T-helper 1 cell treated with Interleukin-12 subunit alpha and Interleukin-12 subunit beta and Interleukin-4 antibody, amounts not matched to agents 30 μg/mL and 1 μg/mL, for 36 hours (primary cell): ENCODE data around the gene RETREG2.

ENCODE experiments used
- H3K27ac Mint-ChIP-seq: one replicate; pipeline ENCODE4 v1.8.0; 2021; ENCODE audit warnings: mild to moderate bottlenecking, mixed read lengths
- H3K27me3 Mint-ChIP-seq: one replicate; pipeline ENCODE4 v1.8.0; 2021; ENCODE audit warnings: low read depth, mixed read lengths
- H3K36me3 Mint-ChIP-seq: one replicate; pipeline ENCODE4 v1.8.0; 2021; ENCODE audit warnings: low read depth, mixed read lengths
- H3K4me1 Mint-ChIP-seq: one replicate; pipeline ENCODE4 v1.8.0; 2021; ENCODE audit warnings: low read depth, mixed read lengths
- H3K4me3 Mint-ChIP-seq: one replicate; pipeline ENCODE4 v1.8.0; 2021; ENCODE audit warnings: mild to moderate bottlenecking, moderate library complexity, mixed read lengths
- H3K9me3 Mint-ChIP-seq: one replicate; pipeline ENCODE4 v1.8.0; 2021; ENCODE audit warnings: mixed read lengths

RETREG2 gene

DNA sequence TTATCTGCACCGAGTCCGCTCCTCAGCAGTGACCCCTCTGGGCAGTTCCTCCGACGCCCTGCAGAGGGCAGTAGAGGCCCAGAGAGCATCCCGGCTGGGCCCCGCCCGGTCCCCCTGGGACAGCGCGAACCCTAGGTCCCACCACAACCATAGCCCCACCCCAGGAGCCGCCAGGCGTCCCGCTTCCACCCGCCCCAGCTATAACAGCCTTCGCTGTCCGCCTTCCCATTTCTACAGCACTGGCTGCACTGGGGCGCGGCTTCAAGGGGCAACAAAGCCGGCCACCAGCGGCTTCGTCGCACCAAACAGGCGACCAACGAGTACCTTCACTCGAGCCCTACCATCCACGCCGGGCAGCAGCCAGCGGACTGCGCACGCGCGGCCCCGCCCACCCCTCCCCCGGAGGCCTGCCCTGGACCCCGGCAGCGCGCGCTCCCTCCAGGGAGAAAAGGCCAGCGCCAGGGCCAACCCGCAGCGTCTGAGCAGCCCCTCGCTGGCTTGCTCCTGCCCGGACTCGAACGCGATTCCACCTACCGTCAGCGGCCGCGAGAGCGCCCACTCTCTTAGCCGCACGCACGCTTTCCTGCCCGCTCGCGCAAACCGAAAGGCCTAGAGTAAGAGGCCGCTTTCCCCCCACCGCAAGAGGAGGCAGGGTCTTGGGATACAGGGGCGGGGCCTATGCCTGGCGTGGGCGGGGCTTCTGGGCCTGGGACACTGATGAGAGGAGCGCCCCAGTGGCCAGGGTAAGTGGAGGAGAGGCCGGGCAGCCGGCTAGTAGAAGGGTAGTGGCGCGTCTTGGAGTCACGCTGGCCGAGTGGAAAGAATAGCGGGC, 17.7 kb upstream of the RETREG2 start, which contains the start of gene NHEJ1:
Gene NHEJ1 (minus strand): TSS at position 630 of the 832 bp plus-strand sequence. CDS start 2,453 bp downstream, outside the sequence.
- peak within 1 kb of the TSS; percentile 97 for H3K27ac Mint-ChIP-seq
- H3K27me3 Mint-ChIP-seq = no peaks in the 10 kb centered on the region
- H3K9me3 Mint-ChIP-seq = no peaks in the 10 kb centered on the region
- H3K4me3 Mint-ChIP-seq = peak within 1 kb of the TSS; percentile 91
- H3K4me1 Mint-ChIP-seq = peaks cover 18% of the 10 kb centered on the region
- H3K36me3 Mint-ChIP-seq = peaks cover 6% of the 10 kb centered on the region

DNA sequence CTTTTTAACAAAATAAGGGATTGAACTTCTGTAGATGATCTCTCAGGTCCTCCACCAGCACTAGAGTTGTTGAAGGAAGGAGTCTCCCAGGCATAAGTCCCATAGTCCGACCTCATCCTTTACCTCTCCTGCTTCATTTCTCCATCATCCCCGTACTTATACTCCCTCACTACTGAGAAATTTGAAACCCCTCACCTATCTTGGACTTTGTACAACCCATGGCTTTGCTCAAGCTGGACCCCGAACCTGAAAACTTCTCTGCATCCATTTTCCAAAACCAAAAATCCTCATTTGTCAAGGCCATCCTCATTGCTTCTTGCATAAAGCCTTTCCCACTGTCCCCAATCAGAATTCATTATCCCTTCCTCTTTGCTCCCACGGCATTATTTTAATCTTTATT, 17.0 kb upstream of the RETREG2 start:
- Mint-ChIP-seq H3K27ac (peak overlapping the region; percentile 97), H3K36me3 (peaks cover 6% of the 10 kb centered on the region), H3K4me1 (peaks cover 18% of the 10 kb centered on the region), H3K27me3 (no peaks in the 10 kb centered on the region), H3K4me3 (peak overlapping the region; percentile 91), H3K9me3 (no peaks in the 10 kb centered on the region)

DNA sequence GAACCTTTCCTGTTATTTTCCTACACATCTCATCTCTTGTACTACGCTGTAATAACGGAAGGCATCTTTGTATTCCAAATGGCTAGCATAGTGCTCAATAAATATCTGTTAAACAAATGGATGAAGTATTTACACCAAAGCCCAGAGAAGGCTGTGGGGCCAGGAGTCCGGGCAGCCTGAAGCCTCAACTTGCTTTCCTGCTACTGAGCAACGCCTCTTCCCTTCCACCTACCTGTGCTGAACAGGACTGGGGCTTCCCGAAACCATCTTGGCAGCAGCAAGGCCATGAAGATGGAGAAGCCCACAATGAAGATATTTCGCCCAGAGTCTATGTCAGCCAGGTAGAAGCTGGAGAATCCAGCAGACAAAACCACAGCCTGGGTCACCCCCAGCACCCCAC, 14.9 kb upstream of the RETREG2 start:
- Mint-ChIP-seq H3K27me3 (no peaks in the 10 kb centered on the region), H3K4me3 (no peak overlapping the region), H3K9me3 (no peaks in the 10 kb centered on the region), H3K36me3 (peaks cover 5% of the 10 kb centered on the region), H3K4me1 (peaks cover 18% of the 10 kb centered on the region), H3K27ac (no peak overlapping the region)

DNA sequence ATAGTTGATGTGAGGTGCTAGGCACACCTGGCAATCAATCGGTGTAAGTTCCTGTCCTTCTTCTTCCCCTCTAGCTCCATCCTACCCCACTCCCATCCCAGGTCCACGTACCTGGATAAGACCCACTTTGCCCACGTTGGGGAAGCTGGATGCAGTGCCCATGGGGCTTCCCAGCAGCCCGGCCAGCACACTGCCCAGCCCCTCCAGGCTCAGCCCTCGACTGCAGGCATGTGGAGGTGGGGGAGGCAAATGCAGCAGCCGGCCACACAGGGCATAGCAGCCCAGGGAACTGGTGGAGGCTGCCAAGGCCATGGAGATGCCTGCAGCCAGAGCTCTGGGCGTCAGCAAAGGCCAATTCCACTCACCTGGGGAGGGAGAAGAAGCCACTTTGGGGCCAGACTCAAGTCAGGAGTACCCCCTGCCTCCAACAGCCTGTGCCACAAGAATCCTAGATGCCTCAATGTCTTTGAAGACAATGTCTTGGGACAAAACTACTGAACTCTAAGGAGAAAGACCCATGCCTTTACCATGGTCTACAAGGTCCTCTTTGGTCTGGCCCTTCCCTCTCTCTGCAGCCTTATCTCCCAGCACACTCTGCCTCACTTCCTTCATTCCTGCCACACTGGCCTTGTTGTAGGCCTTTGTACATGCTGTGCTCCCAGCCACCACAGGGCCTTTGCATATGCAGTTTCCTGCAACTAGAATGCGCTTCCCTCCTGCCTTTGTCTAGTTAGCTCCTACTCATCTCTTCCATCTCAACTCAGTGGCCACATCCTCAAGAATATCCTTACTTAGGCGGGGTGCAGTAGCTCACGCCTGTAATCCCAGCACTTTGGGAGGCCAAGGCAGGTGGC, 12.8 kb upstream of the RETREG2 start:
- peaks cover 7% of the 10 kb centered on the region for H3K4me1 Mint-ChIP-seq
- no peak overlapping the region for H3K4me3 Mint-ChIP-seq
- no peaks in the 10 kb centered on the region for H3K9me3 Mint-ChIP-seq
- no peaks in the 10 kb centered on the region for H3K27me3 Mint-ChIP-seq
- peaks cover 5% of the 10 kb centered on the region for H3K36me3 Mint-ChIP-seq
- H3K27ac Mint-ChIP-seq = no peak overlapping the region

DNA sequence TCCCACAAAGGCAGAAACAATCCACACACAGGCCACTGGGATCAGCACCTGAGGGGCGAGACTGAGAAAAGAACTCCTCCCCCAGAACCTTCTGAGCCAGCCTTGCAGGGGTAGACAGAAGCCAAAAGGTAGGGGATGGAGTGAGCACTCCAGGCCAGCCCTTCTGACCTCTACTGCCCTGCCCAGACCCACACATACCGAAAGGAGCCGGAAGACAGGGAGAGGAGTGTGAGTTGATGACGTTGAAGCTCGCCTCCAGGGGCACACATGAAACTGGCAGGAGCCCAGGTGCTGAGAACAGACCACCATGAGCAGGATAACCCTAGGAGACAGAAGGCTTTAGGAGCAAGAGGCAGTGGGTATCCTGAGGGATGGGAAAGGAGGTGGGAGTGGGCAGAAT, 10.1 kb upstream of the RETREG2 start:
- Mint-ChIP-seq H3K4me3 (no peak overlapping the region), H3K4me1 (peaks cover 3% of the 10 kb centered on the region), H3K9me3 (no peaks in the 10 kb centered on the region), H3K27me3 (no peaks in the 10 kb centered on the region), H3K27ac (no peak overlapping the region), H3K36me3 (peaks cover 17% of the 10 kb centered on the region)

DNA sequence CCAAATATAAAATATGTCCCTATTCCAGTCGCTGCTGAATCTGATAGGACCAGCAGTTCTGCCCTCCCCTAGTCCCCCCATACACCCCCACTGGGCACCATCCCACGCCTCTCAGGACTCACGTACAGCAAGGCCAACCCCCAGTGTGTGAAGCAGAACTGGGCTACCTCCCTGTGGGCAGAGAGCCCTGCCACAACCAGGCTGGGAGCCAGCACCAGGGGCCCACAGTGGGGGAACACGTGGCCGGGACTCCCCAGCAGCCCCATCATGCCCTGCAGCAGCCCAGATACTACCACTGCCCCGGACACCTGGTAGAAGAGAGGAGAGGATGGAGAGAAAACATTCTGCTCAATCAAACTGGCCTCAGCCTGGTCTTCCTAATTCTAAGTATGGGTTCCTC, 9.5 kb upstream of the RETREG2 start:
- Mint-ChIP-seq H3K4me3 (no peak overlapping the region), H3K9me3 (no peaks in the 10 kb centered on the region), H3K4me1 (peaks cover 3% of the 10 kb centered on the region), H3K36me3 (peaks cover 21% of the 10 kb centered on the region), H3K27me3 (no peaks in the 10 kb centered on the region), H3K27ac (no peak overlapping the region)

DNA sequence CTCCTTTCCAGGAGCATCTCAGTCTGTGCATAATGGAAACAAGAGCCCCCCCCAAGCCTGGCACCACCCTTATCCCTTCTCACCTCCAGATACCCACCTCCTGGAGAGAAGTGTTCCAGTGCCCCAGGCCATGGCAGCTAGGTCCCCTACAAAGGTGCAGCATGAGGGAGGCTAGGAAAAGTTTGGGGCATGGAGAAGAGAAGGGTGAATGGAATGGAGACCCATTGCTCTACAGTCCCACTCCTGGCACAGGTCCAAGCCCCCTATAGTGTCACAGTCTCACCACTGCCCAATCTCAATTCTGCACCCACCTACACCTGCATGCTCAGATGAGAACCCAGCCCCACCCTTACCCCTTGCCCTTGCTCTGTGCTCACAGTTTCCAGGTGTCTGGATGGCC, 9.1 kb upstream of the RETREG2 start:
- no peaks in the 10 kb centered on the region for H3K27me3 Mint-ChIP-seq
- H3K27ac Mint-ChIP-seq = no peak overlapping the region
- no peaks in the 10 kb centered on the region for H3K9me3 Mint-ChIP-seq

DNA sequence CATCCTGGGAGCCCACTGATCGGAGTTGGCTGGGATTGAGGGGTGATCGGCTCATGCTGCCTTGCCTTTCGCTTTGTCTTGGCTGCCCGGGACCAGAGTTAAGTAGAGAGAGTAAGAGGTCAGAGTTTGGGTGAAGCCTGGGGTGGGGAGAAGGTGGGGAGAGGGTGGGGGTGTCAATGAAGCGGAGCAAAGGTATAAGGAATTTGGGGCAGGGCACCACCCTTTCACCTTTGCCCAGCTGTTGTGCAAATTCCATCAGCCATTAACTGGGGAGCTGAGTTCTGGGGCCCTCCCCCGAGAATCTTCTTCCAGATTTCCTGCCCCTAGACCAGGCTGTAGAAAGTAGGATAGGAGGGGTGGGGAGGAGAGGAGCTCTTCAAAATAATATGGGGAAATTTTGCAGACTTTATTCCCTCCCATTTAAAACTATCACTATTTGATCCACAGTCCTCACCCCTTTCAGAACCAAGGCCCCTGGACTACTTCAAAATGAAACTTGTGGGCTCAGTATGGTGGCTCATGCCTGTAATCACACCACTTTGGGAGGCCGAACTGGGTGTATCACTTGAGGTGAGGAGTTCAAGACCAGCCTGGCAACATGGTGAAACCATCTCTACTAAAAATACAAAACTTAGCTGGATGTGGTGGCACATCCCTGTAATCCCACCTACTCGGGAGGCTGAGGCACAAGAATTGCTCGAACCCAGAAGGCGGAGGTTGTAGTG, 8.0 kb upstream of the RETREG2 start, which contains the start of gene SLC23A3:
Gene SLC23A3 (minus strand): TSS at position 100 of the 725 bp plus-strand sequence. CDS start 45 bp downstream, at position 55.
- Mint-ChIP-seq H3K27me3 (no peaks in the 10 kb centered on the region), H3K36me3 (peaks cover 29% of the 10 kb centered on the region), H3K4me1 (peaks cover 11% of the 10 kb centered on the region), H3K4me3 (no peak within 1 kb of the TSS), H3K9me3 (no peaks in the 10 kb centered on the region), H3K27ac (no peak within 1 kb of the TSS)

More for the DNA sequence above, 9.1 kb upstream of the RETREG2 start:
- Mint-ChIP-seq H3K36me3 (peaks cover 22% of the 10 kb centered on the region), H3K4me3 (no peak overlapping the region), H3K4me1 (peaks cover 3% of the 10 kb centered on the region)

DNA sequence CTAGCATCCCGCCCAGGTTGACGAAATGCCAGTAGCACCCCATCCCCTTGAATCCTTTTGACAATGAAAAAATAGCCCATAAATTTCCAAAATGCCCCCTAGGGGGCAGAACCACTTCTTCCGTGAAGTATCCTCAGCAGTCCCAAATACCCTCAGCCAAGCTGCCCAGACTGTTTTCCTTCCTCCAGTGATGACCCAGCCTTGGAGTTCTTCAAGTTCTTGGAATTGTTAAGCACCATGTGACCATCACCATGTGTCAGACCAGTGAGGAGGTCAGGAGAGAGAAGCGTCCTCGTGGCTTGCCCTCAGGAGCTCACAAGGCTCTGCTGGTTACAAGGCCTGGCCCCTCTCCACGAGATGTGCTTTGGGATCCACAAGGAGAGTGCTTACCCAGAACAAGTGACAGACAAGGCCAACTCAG, 6.8 kb upstream of the RETREG2 start:
- Mint-ChIP-seq H3K4me3 (no peak overlapping the region), H3K9me3 (no peaks in the 10 kb centered on the region), H3K36me3 (peaks cover 29% of the 10 kb centered on the region), H3K4me1 (peaks cover 20% of the 10 kb centered on the region), H3K27ac (no peak overlapping the region), H3K27me3 (no peaks in the 10 kb centered on the region)

DNA sequence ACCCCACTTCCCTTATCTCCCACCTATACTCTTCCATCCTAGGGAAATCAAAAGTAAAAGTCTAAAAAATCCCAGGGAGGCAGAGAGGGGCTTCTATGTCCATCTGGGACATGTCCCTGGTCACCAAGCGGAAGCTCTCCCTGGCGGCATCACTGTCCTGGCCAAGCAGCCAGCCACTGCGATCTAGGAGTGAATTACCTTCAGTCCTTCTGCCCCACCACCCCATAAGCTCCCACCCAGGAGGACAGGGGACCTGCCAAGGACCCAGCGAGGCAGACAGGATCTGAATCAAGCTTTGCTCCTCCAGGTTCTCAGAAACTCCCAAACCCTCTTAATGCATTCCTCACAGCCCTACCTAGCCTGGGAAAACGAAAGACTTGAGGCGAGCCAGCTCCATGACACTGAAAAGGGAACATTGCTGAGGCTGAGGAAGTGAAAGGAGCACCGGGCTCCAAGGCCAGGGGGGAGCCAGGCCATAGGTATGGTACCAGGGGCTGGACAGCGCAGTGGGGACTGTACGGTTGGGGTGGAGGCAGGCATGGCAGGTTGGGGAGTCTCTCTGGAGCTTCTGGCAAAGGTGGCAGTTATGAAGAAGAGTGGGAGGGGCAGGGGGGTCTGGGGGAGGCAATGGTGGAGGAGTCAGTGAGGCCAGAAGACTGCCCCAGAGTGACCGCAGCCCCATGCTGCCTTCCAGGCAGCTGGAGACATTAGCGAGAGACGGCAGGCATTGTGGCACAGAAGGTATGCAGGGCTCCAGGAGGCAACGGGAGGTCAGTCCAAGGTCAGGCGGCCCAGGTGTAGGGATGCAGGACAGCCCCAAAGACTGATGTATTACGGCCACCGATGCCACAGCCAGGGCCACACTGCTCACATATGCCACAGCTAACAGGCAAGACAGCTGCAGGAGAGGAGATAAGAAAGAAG, 5.6 kb upstream of the RETREG2 start:
- no peaks in the 10 kb centered on the region for H3K9me3 Mint-ChIP-seq
- H3K4me3 Mint-ChIP-seq = no peak overlapping the region
- H3K27me3 Mint-ChIP-seq = no peaks in the 10 kb centered on the region
- peaks cover 25% of the 10 kb centered on the region for H3K36me3 Mint-ChIP-seq
- H3K4me1 Mint-ChIP-seq = peaks cover 24% of the 10 kb centered on the region
- H3K27ac Mint-ChIP-seq = no peak overlapping the region

DNA sequence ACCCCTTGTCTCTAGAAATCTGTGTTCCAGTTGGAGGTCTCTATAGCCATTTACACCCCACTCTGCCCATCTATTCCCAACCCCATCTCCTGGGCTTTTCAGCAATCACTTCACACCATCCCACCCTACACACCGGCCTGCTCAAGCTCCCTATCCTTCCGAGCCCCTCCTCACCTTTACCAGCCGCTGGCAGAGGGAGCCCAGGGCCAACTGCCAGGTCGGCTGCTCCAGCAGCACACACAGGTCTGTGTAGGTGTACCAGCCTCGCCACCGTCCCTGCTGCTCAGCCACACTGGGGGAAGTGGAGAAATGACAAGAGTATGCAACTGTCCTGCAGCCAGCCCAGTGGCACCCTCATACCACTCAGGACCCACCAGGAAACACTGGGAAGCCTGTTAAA, 4.9 kb upstream of the RETREG2 start:
- Mint-ChIP-seq H3K36me3 (peaks cover 25% of the 10 kb centered on the region), H3K27me3 (no peaks in the 10 kb centered on the region), H3K4me1 (peaks cover 26% of the 10 kb centered on the region), H3K27ac (no peak overlapping the region), H3K4me3 (no peak overlapping the region), H3K9me3 (no peaks in the 10 kb centered on the region)

DNA sequence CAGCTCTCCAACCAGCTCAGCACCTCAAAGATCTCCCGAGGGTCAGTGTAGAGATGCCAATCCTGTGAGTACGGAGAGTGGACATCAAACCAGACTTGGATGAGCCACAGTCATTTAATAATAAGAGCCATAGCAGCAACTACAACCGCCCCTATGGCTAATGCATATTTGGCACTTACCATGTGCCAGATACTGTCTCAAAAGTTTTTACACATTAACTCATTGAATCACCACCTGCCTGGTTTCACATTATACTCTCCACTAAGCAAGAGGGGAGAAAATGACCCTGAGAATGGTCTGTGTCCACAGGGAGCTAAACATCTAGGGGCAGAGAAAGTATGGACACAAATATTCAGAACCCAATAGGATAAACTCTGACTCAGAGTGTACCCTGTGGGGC, 3.9 kb upstream of the RETREG2 start:
- Mint-ChIP-seq H3K4me3 (peak overlapping the region; percentile 16), H3K4me1 (peaks cover 32% of the 10 kb centered on the region), H3K9me3 (no peaks in the 10 kb centered on the region), H3K27ac (peak overlapping the region; percentile 45), H3K27me3 (no peaks in the 10 kb centered on the region), H3K36me3 (peaks cover 25% of the 10 kb centered on the region)

DNA sequence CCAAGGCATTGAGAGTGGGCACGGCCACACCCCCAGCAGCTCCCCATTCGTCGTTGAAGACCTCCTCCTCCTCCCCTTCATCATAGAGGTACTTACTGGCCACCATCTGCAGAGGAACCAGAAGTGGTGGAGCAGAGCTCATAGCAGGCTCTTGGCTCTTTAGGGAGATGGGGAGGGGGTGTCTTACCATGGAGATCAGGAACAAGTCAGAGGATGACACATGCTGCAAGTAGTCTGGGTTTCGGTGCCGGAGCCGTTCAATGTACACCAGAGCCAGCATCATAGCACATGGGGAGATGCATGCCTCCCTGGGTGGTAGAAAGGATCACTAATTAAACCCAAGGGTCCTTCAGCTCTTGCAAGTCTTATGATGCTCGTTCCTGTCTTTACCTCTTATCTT, 3.3 kb upstream of the RETREG2 start:
- Mint-ChIP-seq H3K4me3 (peak overlapping the region; percentile 28), H3K4me1 (peaks cover 38% of the 10 kb centered on the region), H3K36me3 (peaks cover 25% of the 10 kb centered on the region), H3K27me3 (no peaks in the 10 kb centered on the region), H3K27ac (no peak overlapping the region), H3K9me3 (no peaks in the 10 kb centered on the region)
